GM18858 (cell line): Measurements from ENCODE around the gene TMEM132D.

Experiments used
- ATAC-seq: cut with Tn5 transposase; IDR thresholded peaks from one replicate; pipeline ENCODE4 v1.9.1; 2021; ENCODE audit not compliant: unreplicated experiment

Gene TMEM132D

GRCh38 chr12:129672110-129672509, 231.7 kb downstream of the TMEM132D start:
- ATAC-seq: no peak

GRCh38 chr12:129670256-129670920, 233.4 kb downstream of the TMEM132D start:
- no peak for ATAC-seq

GRCh38 chr12:129665414-129665813, 238.4 kb downstream of the TMEM132D start:
- ATAC-seq: no peak

- ATAC-seq: no peak
Measured at GRCh38 chr12:129662234-129662633, 241.6 kb downstream of the TMEM132D start.

GRCh38 chr12:129660946-129661345, 242.9 kb downstream of the TMEM132D start:
- no peak for ATAC-seq

GRCh38 chr12:129659961-129660622, 243.7 kb downstream of the TMEM132D start:
- ATAC-seq: no peak

- no peak for ATAC-seq
Measured at GRCh38 chr12:129657179-129657578, 246.6 kb downstream of the TMEM132D start.

- ATAC-seq: no peak
Measured at GRCh38 chr12:129651951-129652350, 251.9 kb downstream of the TMEM132D start.

- no peak for ATAC-seq
Measured at GRCh38 chr12:129641926-129642325, 261.9 kb downstream of the TMEM132D start.

- no peak for ATAC-seq
Measured at GRCh38 chr12:129635021-129635685, 268.7 kb downstream of the TMEM132D start.

- ATAC-seq: no peak
Measured at GRCh38 chr12:129631316-129631715, 272.5 kb downstream of the TMEM132D start.

GRCh38 chr12:129629901-129630300, 273.9 kb downstream of the TMEM132D start:
- ATAC-seq: no peak

- ATAC-seq: no peak
Measured at GRCh38 chr12:129622566-129622965, 281.3 kb downstream of the TMEM132D start.

- no peak for ATAC-seq
Measured at GRCh38 chr12:129619271-129619670, 284.6 kb downstream of the TMEM132D start.

GRCh38 chr12:129617849-129618248, 286.0 kb downstream of the TMEM132D start:
- ATAC-seq: no peak

GRCh38 chr12:129615001-129615400, 288.8 kb downstream of the TMEM132D start:
- ATAC-seq: no peak

GRCh38 chr12:129614221-129614885, 289.5 kb downstream of the TMEM132D start:
- ATAC-seq: no peak

- no peak for ATAC-seq
Measured at GRCh38 chr12:129613314-129613713, 290.5 kb downstream of the TMEM132D start.

GRCh38 chr12:129610601-129611120, 293.2 kb downstream of the TMEM132D start:
- ATAC-seq: no peak

- ATAC-seq: no peak
Measured at GRCh38 chr12:129607756-129608155, 296.1 kb downstream of the TMEM132D start.

GRCh38 chr12:129607301-129607700, 296.5 kb downstream of the TMEM132D start:
- no peak for ATAC-seq
